Panc1 (cell line): ENCODE data around the gene IPO8. TPM values are rescaled to one million over a fixed set of nuclear protein-coding genes. Genes with fewer than 3 reads are reported as not detected.

ENCODE experiments used
- ATAC-seq: fragments of 200-7000 bp; cut with Tn5 transposase; 2 replicates; pipeline ENCODE4 v1.9.1; 2020; ENCODE audit warnings: mild to moderate bottlenecking, moderate library complexity
- BruUV-seq: library from RNA; stranded (reverse); fragments of 400-500 nt; replicated peaks from 2 replicates; lab custom pipeline; 2021; lab: Mats Ljungman, UMichigan
- CTCF ChIA-PET: fragments of 300-600 bp; sonication (Branson Sonifier 250); formaldehyde crosslinking; loops from one replicate; lab custom pipeline; 2022; ENCODE audit warnings: antibody characterized with exemption; lab: Charles Lee
- POLR2A ChIA-PET: fragments of 300-600 bp; sonication (Branson Sonifier 250); formaldehyde crosslinking; loops from one replicate; lab custom pipeline; 2022; ENCODE audit warnings: antibody characterized with exemption; lab: Charles Lee
- DNase-seq: peaks from one replicate; pipeline ENCODE4 v3.0.0-alpha.2; 2010; ENCODE audit warnings: low read depth, low spot score
- H3K27ac ChIP-seq: 2 replicates; pipeline ENCODE4 v1.5.1; 2011; ENCODE audit warnings: mild to moderate bottlenecking, low read length, inconsistent platforms
- H3K27me3 ChIP-seq: fragments of 200-500 bp; sonication (Bioruptor generic); 2 replicates; pipeline ENCODE4 v1.6.0; 2014; ENCODE audit warnings: low read length, inconsistent platforms; ENCODE audit not compliant: control insufficient read depth, insufficient read depth
- H3K36me3 ChIP-seq: fragments of 200-500 bp; sonication (Bioruptor generic); 2 replicates; pipeline ENCODE4 v1.5.1; 2014; ENCODE audit warnings: inconsistent platforms, mild to moderate bottlenecking, low read length, moderate library complexity; ENCODE audit not compliant: control insufficient read depth, insufficient read depth
- H3K4me1 ChIP-seq: 2 replicates; pipeline ENCODE4 v1.5.1; 2011; ENCODE audit warnings: inconsistent platforms, mild to moderate bottlenecking, low read length, moderate library complexity; ENCODE audit not compliant: control insufficient read depth, insufficient read depth
- H3K4me3 ChIP-seq, 2 experiments: 2 replicates each; pipeline ENCODE4 v1.5.1; 2011 to 2012; ENCODE audit warnings: low read depth in 2 of 2, low read length in 2 of 2, mild to moderate bottlenecking in 2 of 2, inconsistent platforms in 1 of 2, moderate library complexity in 1 of 2
- H3K9me3 ChIP-seq: fragments of 200-500 bp; sonication (Bioruptor generic); 2 replicates; pipeline ENCODE4 v1.5.1; 2014; ENCODE audit warnings: low read depth, mild to moderate bottlenecking, inconsistent platforms, low read length, moderate library complexity; ENCODE audit not compliant: control insufficient read depth, insufficient read depth
- CTCF ChIP-seq: fragments of 450-650 bp; IDR thresholded peaks from 2 replicates; pipeline ENCODE4 v1.5.1; 2017; ENCODE audit warnings: mild to moderate bottlenecking
- POLR2AphosphoS5 ChIP-seq: IDR thresholded peaks from 2 replicates; pipeline ENCODE4 v1.6.1; 2012; ENCODE audit warnings: mild to moderate bottlenecking, low read depth, low read length, moderate library complexity
- SIN3A ChIP-seq: IDR thresholded peaks from 2 replicates; pipeline ENCODE4 v1.6.1; 2012; ENCODE audit warnings: low read depth, mild to moderate bottlenecking, low read length, moderate library complexity, borderline replicate concordance; ENCODE audit not compliant: insufficient read depth
- TCF7L2 ChIP-seq: IDR thresholded peaks from 2 replicates; pipeline ENCODE4 v1.6.1; 2011; ENCODE audit warnings: mild to moderate bottlenecking, low read depth, low read length, inconsistent platforms
- in situ Hi-C: cut with HindIII; loops from 2 replicates; pipeline ENCODE4 v1.10.0; 2016; ENCODE audit warnings: low sequenced_read_pairs, low pct_unique_long_range_greater_than_20kb
- intact Hi-C: fragments of 100-400 bp; cut with micrococcal nuclease; formaldehyde crosslinking; loops from one replicate; pipeline ENCODE4 v1.10.0; 2022; ENCODE audit not compliant: unreplicated experiment
- total RNA-seq: library from RNA; stranded (reverse); gene quantifications from one replicate; pipeline ENCODE4 v1.2.1, GENCODE V29; 2021; ENCODE audit not compliant: unreplicated experiment
- TF ChIP-seq, protein P1 (sequence below), 2 experiments: IDR thresholded peaks; 2 replicates each; pipeline ENCODE4 v1.6.1; 2011 to 2012; ENCODE audit warnings: low read depth in 2 of 2, control low read depth in 1 of 2, low read length in 1 of 2, mild to moderate bottlenecking in 1 of 2, moderate library complexity in 1 of 2; ENCODE audit not compliant: insufficient read depth in 1 of 2

IPO8 gene
- total RNA-seq, 1 experiment from 2014 or later: 46.6 TPM

GRCh38 chr12:30635385-30635784 lies 60.3 kb downstream of the IPO8 start:
- ATAC-seq (no peak), DNase-seq (no peak)
- intact Hi-C loops: no loop called here
- Histone ChIP-seq H3K9me3 (no peaks in the 10 kb centered on the region), H3K36me3 (peaks cover 9% of the 10 kb centered on the region), H3K4me1 (no peaks in the 10 kb centered on the region), H3K27me3 (no peaks in the 10 kb centered on the region), H3K4me3 (no peak overlapping the region), H3K27ac (no peak overlapping the region)
- BruUV-seq: no TSS peak
- ChIA-PET CTCF (no interaction called here), POLR2A (no interaction called here)
- TF ChIP-seq CTCF (no peak), TCF7L2 (no peak), POLR2AphosphoS5 (no peak), SIN3A (no peak)
- TF ChIP-seq, protein P1, sequence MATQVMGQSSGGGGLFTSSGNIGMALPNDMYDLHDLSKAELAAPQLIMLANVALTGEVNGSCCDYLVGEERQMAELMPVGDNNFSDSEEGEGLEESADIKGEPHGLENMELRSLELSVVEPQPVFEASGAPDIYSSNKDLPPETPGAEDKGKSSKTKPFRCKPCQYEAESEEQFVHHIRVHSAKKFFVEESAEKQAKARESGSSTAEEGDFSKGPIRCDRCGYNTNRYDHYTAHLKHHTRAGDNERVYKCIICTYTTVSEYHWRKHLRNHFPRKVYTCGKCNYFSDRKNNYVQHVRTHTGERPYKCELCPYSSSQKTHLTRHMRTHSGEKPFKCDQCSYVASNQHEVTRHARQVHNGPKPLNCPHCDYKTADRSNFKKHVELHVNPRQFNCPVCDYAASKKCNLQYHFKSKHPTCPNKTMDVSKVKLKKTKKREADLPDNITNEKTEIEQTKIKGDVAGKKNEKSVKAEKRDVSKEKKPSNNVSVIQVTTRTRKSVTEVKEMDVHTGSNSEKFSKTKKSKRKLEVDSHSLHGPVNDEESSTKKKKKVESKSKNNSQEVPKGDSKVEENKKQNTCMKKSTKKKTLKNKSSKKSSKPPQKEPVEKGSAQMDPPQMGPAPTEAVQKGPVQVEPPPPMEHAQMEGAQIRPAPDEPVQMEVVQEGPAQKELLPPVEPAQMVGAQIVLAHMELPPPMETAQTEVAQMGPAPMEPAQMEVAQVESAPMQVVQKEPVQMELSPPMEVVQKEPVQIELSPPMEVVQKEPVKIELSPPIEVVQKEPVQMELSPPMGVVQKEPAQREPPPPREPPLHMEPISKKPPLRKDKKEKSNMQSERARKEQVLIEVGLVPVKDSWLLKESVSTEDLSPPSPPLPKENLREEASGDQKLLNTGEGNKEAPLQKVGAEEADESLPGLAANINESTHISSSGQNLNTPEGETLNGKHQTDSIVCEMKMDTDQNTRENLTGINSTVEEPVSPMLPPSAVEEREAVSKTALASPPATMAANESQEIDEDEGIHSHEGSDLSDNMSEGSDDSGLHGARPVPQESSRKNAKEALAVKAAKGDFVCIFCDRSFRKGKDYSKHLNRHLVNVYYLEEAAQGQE (IDR thresholded peaks at IDR 0.05; ENCODE audit: insufficient read depth in 1 of 2, low read depth in 2 of 2, low read length in 1 of 2): no peak
- in situ Hi-C loops: no loop called here

- in situ Hi-C loops (no loop called here), intact Hi-C loops (no loop called here)
- Histone ChIP-seq H3K4me1 (no peaks in the 10 kb centered on the region), H3K36me3 (peaks cover 9% of the 10 kb centered on the region), H3K4me3 (no peak overlapping the region), H3K27me3 (no peaks in the 10 kb centered on the region), H3K9me3 (no peaks in the 10 kb centered on the region), H3K27ac (no peak overlapping the region)
- CTCF ChIA-PET: interaction anchor here (0.6 kb wide), 1 partner anchor 81 kb away, joined by 9 read pairs; no protein-coding TSS in a partner anchor
- POLR2A ChIA-PET: no interaction called here
- DNase-seq (no peak), ATAC-seq (no peak)
- no TSS peak for BruUV-seq
- TF ChIP-seq SIN3A (no peak), POLR2AphosphoS5 (no peak), CTCF (no peak), TCF7L2 (no peak)
- TF ChIP-seq, protein P1 (IDR thresholded peaks at IDR 0.05; ENCODE audit: insufficient read depth in 1 of 2, low read depth in 2 of 2, low read length in 1 of 2): no peak
Measured at GRCh38 chr12:30631740-30632139, 63.9 kb downstream of the IPO8 start.
